D721Med (cell line): Measurements from ENCODE around the gene NEURL1.

Experiments used
- DNase-seq: peaks from one replicate; pipeline ENCODE4 v3.0.0; 2011; ENCODE audit warnings: low spot score; ENCODE audit not compliant: insufficient read length
- FAIRE-seq: peaks from 2 replicates; lab custom pipeline; 2011; peaks lifted over from hg19 to GRCh38; lab: Jason Lieb, UNC
- TF ChIP-seq, protein P1 (sequence below): IDR thresholded peaks from 2 replicates; pipeline ENCODE4 v1.5.1; 2012; ENCODE audit warnings: mild to moderate bottlenecking, control low read depth; ENCODE audit not compliant: insufficient read depth; ENCODE audit errors: missing control alignments

NEURL1 gene

DNA sequence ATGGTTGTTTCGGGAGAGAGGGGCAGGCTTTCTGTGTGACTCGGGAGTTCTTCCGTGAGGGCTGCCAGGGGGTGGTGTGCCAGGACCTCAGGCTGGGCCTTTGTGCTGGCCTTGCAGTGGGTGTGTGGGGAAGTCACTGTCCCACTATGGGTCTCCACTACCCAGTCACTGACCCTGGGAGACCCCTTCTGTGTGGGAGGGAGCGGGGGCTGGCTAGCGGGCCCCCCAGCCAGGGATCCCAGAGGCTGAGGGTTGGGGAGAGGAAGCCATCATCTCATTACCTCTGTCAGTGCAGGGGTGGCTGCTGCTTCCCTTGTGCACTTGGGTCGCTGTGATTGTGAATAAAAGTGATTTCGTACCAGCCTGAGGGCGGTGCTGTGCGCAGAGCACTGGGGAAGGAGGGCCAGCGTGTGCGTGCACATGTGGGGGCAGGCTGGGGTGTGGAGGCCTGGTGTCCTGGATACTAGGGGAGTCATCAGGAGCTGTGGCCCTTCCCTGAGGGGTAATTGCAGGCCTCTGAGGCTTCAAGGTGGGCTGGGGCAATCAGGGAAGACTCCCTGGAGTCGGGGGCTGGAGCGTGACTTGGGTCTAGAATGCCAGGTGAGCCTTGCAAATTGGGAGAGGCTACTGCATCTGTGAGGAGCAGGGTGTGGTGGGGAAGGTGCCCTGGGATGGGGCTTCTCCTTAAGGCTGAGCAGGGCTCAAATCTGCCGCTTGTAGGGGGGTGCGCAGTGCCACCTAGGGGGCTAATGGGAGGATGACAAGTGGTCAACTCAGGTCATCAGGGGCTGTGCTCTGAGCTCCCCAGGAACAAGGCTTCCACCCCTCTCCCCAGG, 98.9 kb downstream of the NEURL1 start:
- DNase-seq (peak; percentile 78), FAIRE-seq (no peak)
- TF ChIP-seq, protein P1, sequence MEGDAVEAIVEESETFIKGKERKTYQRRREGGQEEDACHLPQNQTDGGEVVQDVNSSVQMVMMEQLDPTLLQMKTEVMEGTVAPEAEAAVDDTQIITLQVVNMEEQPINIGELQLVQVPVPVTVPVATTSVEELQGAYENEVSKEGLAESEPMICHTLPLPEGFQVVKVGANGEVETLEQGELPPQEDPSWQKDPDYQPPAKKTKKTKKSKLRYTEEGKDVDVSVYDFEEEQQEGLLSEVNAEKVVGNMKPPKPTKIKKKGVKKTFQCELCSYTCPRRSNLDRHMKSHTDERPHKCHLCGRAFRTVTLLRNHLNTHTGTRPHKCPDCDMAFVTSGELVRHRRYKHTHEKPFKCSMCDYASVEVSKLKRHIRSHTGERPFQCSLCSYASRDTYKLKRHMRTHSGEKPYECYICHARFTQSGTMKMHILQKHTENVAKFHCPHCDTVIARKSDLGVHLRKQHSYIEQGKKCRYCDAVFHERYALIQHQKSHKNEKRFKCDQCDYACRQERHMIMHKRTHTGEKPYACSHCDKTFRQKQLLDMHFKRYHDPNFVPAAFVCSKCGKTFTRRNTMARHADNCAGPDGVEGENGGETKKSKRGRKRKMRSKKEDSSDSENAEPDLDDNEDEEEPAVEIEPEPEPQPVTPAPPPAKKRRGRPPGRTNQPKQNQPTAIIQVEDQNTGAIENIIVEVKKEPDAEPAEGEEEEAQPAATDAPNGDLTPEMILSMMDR = peak; percentile 67

DNA sequence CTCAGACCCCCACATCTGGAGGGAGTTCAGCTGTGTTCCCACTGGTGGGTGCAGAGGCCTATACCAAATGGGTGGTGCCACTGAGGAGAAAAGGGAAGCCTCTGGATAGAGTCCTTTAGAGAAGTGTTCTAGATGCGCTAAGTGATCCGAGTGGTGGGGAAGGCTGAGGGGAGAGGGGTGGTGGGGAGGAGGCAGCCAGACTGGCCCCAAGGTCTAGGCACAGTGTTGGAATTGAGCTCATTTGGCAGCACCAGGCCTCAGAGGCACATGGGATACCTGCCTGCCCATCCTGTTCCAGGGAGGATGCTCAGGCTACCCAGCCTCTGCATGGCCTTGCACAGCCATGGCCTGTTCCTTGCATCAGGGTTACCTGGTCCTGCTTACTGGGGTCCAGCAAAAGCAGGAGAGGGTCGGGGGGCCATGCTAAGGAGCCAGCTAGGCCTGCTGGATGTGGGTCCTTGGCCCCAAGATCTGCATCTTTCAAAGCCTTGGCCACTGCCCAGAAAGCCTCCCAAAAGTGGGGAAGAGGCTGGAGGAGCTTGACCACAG, 99.6 kb downstream of the NEURL1 start:
- TF ChIP-seq, protein P1 = no peak
- FAIRE-seq (no peak), DNase-seq (no peak)

DNA sequence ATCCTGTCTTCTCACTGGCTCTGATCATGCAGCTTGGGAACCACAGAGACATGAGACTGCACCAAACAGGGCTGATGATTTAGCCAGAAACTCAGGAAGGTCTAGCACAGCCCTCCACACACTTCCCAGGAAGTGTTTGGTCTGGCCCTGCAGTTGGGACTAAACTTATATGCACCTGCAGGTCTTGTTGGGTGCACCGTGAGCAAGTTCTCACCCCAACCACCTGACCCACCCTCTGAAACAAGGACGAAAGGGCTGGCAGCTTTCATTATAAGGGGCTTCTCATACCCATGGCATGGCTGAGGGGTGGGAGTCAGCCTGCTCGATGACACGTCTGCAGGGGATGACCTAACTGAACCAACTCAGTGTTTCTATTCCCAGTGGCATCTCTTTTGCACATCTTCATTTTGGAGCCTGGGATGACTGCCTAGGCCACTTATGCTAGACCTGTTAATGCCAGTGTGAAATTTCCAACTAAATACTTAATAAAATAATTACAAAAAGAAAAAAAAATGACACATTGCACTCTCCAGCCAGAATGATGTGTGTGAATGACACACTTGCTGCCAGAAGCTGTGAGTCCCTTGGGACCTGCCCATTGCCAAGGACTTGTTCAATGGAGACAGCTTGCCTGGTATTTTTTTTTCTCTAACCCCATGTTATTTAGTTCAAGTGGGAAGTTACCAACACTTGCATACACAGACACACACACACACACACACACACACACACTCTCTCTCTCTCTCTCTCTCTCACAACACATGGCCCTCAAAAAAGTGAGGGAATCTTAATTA, 102.6 kb downstream of the NEURL1 start:
- no peak for FAIRE-seq
- DNase-seq = no peak
- TF ChIP-seq, protein P1 = no peak

DNA sequence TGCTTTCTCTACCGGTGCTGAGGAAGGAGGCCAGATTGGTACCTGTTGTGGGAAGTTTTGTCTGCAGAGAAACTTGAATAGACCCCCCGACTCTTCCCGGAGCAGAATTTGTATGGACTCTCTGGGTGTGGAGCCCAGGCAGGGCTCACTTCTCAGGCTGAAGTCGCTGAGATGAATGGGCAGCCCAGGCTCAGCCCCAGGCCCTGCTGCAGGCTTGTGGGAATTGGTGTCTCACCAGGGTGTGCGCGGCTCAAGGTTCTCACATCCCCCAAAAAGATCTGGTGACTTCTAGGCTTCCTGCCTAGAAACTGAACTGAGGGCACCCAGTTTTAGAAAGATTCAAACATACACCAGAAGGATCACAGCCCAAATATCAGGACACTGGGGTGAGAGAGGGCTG, 103.5 kb downstream of the NEURL1 start:
- TF ChIP-seq, protein P1 = no peak
- no peak for DNase-seq
- no peak for FAIRE-seq

DNA sequence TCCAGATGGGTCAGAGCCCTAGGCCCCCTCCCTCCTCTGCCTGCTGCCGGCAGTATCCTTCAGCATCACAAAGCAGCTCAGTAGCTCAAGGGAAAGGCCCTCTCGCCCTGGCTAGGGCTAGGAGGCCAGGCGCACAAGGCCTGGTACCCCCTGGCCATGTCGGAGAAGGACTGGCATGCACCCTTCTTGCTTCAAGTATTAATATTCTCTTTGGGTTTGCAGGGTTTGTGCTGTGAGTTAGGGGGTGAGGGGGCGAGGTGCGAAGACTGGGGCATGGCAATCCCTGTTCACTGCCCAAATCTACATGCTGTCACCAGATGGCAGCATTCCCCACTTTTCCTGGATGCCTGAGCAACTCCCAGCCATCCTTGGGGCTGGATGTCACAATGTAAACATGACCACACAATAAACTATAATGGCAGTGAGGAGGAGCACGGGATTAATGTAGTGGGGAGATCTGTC, 105.2 kb downstream of the NEURL1 start:
- DNase-seq (peak; percentile 84), FAIRE-seq (peak; percentile 89)
- TF ChIP-seq, protein P1 = peak; percentile 78

DNA sequence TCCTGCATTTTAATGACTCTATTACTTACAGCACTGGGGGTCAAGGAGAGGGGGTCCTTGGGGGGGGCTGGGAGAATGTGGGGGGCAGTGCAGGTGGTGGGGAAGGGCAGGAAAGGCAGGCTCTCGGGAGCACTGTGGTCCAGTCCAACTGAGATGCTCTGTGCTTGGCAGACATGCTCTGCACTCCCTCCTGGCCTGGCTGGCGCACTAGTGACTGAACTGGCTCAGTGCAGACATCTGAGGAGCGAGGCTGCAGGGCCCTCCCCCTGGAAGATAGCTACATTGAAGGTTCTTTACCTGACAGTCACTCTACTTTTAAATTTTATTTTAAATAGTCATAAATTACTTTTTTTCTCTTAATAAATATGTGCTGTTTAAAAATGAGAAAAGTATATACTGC, 105.7 kb downstream of the NEURL1 start:
- TF ChIP-seq, protein P1 = no peak
- FAIRE-seq = no peak
- DNase-seq = no peak
